Activated CD4-positive, alpha-beta T cell treated with anti-CD3 and anti-CD28 coated beads, Interleukin-2, Interleukin-4, amounts not matched to agents 100 ng/mL and 50 ng/mL, durations not matched to agents 16 hours and 8 hours (primary cell): ENCODE measurements around the gene SLC17A8.

Source experiments
- DNase-seq: peaks from one replicate; pipeline ENCODE4 v3.0.0-alpha.2; 2020; ENCODE audit warnings: low spot score

Gene SLC17A8

DNA sequence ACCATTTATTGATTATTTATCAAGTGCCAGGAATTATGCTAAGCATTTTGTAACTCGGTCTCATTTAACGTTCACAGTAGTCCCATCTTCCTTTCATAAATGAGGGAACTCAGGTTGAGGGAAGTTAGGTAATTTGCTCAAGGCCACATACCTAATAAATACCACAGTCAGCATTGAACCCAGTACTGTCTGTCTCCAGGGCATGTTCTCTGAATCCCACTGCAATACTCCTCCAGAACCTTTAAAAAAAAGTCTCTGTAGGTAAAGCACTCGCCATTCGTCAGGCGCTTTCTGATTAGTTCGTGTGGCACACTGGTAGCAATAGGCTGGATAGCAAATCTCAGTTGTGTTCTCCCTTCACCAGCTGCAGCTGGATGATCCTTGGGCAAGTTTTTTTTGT, 14.3 kb downstream of the SLC17A8 start:
- DNase-seq = no peak

DNA sequence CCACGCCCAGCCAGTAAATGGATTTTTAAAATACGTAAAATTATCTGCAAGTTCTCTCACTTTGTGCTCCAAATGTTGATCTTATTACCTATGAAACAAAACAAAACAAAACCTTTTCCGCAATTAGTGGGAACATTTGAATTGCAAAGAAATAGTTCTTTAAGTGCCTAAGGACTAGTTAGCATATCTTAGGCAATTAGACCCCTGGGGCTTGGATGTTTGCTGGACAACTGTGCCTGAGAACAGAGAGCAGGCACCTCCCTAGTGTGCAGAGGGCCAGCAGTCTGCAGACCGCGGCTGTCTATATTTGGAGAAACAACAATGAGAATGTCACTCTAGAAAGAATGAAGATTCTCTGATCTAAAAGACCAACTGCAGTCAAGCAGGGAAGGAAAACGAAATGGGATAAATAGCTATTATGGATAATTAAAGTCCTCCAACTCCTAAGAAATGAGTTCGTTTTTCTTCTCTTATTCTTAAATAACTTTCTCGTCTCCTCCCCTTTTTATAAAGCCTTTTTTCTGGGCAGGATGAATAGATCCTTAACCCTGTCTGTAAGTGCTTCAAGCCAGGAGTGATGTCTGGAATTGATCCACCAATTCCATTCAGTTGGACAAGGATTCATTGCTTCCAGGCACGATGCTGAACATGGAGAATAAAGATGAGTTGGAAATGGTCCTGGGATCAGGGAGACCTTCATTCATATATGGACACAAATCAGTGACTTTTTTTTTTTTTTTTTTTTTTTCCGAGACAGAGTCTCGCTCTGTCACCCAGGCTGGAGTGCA, 16.2 kb downstream of the SLC17A8 start:
- no peak for DNase-seq

GRCh38 chr12:100375038-100375735, 18.3 kb downstream of the SLC17A8 start:
- DNase-seq = no peak

DNA sequence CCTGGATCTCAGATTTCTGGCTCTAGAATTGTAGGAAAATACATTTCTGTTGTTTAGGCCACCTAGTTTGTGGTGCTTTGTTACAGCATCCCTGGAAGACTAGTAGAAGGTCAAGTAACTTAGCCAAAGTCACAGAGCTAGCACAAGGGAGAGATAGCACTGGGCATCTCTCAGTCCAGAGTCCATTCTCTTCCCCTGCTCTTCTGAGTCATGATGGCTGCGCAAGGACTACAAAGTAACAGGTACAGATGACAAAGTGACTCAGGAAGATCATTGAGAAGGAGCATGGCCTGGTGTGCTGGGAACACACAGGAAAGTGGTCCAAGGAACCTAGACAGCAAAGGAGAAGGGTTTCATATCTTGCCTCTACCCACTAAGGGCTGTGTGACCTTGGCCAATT, 19.3 kb downstream of the SLC17A8 start:
- no peak for DNase-seq

- no peak for DNase-seq
These were observed 24.5 kb downstream of the SLC17A8 start for GRCh38 chr12:100381379-100381778.

- DNase-seq = no peak
These were observed 25.5 kb downstream of the SLC17A8 start for GRCh38 chr12:100382338-100382737.

DNA sequence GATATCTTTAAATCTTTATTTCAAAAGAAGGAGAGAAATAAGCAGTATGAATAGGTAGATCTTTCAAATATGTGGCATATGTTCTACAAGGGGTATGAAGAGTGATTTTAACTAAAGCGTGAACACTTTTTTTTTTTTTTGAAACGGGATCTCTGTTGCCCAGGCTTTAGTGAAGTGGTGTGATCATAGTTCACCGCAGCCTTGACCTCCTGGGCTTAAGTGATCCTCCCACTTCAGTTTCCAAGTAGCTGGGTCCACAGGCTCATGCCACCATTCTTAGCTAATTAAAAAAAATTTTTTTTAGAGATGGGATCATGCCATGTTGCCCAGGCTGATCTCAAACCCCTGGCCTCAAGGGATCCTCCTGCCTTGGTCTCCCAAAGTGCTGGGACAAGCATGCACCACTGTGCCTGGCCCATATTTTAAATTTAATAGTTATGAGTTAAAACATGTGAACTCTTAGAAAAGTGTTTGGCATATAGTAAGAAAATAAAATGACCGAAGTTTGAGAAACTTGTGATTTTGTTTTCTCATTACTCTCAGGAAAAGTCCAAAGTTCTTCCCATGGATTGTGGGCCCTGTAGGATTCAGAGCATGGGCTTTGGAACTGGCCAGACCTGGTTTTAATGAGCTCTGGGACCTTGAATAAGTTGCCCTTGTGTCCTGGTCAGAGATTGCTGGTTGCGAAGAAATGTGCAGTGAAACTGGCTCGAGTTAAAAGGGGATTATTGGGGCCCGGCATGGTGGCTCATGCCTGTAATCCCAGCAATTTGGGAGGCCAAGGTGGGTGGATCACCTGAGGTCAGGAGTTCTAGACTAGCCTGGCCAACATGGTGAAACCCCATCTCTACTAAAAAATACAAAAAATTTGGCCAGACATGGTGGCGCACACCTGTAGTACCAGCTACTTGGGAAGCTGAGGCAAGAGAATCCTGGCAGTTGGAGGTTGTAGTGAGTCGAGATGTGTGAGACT, 27.0 kb downstream of the SLC17A8 start:
- no peak for DNase-seq

DNA sequence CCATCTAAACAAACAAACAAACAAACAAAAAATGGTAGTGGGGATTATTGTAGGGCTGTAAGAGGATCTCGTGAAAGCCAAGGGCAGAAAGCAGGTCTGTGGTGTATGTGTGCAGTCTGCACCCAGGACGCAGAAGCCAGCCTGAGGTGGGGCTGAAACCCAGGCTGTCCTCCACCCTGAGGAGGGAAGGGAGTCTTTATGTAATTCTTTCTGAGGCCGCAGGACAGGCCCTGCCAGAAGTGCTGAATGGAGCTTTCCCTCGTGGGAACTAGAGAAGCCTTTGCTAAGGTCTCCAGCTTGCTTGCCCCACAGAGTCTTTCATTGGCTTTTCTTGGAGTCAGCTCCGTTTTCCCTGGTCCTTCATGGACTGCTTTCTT, 27.7 kb downstream of the SLC17A8 start:
- no peak for DNase-seq

DNA sequence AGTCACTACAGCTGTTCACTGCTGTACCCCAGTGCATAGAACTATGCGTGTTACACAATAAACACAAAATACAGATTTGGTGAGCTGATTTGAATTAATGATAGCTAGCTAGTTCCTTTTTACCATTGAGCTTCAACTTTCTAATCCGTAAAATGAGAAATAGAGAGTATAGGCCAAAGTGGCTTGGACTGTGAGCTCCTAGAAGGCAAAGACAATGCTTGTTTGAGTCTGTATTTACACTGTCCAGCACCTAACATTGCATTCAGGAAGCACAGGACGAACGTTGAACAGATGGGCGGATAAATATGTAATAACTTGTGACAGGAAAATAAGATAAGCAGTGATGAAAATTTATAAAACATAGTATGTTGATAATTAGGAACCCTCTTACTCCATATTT, 31.5 kb downstream of the SLC17A8 start:
- no peak for DNase-seq

DNA sequence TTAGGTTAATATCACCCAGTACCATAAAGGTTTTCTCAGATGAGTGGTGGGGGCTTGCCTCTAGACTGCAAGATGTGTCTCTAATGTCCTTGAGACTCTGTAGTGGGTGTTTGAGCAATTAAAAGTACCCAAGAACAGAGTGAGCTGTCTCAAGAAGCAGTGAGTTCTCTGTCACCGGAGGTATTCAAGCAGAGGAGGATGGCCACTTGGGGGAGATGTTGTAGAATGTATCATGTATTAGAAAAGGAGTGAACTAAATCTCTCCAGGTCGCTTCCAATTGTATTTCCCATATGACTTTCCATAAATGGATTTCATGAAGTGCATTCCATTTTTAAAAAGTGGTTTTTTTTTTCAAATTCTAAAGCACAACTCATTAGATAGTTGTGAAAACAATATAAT, 35.0 kb downstream of the SLC17A8 start:
- no peak for DNase-seq

- DNase-seq = no peak
These were observed 36.3 kb downstream of the SLC17A8 start for GRCh38 chr12:100393200-100393599.

GRCh38 chr12:100395811-100396210, 38.9 kb downstream of the SLC17A8 start:
- DNase-seq = no peak

GRCh38 chr12:100398307-100398706, 41.4 kb downstream of the SLC17A8 start:
- DNase-seq = no peak

GRCh38 chr12:100399095-100399494, 42.2 kb downstream of the SLC17A8 start:
- DNase-seq = no peak

GRCh38 chr12:100401660-100402059, 44.8 kb downstream of the SLC17A8 start:
- DNase-seq = no peak

- no peak for DNase-seq
These were observed 45.9 kb downstream of the SLC17A8 start for GRCh38 chr12:100402763-100403162.

GRCh38 chr12:100403446-100403845, 46.6 kb downstream of the SLC17A8 start:
- DNase-seq = no peak

DNA sequence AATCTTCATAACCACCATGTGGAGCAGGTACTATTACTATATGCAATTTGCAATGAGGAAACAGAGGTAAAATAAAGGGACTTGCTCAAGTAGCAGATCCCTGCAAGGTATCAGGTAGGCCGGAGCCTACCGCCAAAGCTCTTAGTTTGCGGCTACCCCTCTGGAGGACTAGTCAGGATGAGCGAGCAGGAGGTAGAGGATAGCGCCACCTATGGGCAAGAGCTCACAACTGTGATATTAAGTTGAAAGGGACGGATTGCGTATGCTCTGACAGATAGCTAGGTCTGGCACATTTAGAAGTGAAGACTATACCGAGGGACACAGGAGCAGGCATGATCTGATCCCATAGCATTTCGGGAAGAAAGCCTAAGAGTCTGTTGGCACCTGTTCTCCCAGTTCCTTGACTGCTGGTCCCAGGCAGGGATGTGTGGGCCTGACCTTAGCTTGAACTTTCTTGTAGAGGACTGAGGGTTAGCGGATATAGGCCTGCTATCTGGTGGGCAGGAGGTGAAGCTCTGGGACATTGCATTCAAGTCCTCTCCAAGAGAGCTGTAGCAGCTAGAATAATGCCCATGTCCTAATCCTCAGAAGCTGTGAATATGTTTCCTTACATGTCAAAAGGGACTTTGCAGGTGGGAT, 48.0 kb downstream of the SLC17A8 start:
- peak; percentile 42 for DNase-seq

GRCh38 chr12:100413001-100413400, 56.1 kb downstream of the SLC17A8 start:
- DNase-seq = no peak

GRCh38 chr12:100414739-100415138, 57.9 kb downstream of the SLC17A8 start:
- no peak for DNase-seq

DNA sequence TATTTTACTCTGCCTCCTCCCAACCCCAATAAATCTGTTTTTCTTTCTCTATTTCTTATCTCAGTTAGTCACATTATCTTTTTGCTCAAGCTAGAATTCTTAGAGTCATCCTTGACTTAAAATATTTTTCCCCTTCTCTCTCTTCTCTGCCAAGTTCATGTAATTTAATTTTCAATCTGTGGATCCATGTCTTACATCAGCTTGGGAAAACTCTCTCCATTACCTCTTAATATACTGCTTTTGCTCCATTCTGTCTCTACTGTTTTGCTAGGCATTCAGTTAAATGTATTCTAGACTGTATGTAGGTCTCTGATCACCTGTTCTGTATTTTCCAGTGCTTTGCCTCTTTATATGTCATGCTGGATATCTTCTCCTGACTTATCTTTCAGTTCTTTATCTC, 65.8 kb downstream of the SLC17A8 start:
- no peak for DNase-seq

- no peak for DNase-seq
These were observed 69.3 kb downstream of the SLC17A8 start for GRCh38 chr12:100426145-100426544.
